H9 (cell line): ENCODE results near the gene NUDT14. TPM values are rescaled to one million over a fixed set of nuclear protein-coding genes. Genes with fewer than 3 reads are reported as not detected.

Source experiments
- DNase-seq: peaks from one replicate; pipeline ENCODE4 v3.0.0-alpha.2; 2017
- H2AFZ ChIP-seq: one replicate; pipeline ENCODE4 v1.6.1; 2013; ENCODE audit warnings: mild to moderate bottlenecking, low read length, control low read depth, moderate library complexity
- H2AK5ac ChIP-seq: 2 replicates; pipeline ENCODE4 v1.6.1; 2013; ENCODE audit warnings: low read length, control low read depth, mixed read lengths; ENCODE audit not compliant: insufficient read length
- H2BK120ac ChIP-seq: one replicate; pipeline ENCODE4 v1.6.1; 2013; ENCODE audit warnings: low read depth, mild to moderate bottlenecking, low read length, control low read depth, inconsistent platforms; ENCODE audit not compliant: poor library complexity, severe bottlenecking
- H2BK12ac ChIP-seq: 2 replicates; pipeline ENCODE4 v1.6.1; 2013; ENCODE audit warnings: low read length, control low read depth, mixed read lengths, low read depth; ENCODE audit not compliant: insufficient read length
- H2BK15ac ChIP-seq: 2 replicates; pipeline ENCODE4 v1.6.1; 2013; ENCODE audit warnings: low read depth, low read length, control low read depth
- H2BK20ac ChIP-seq: one replicate; pipeline ENCODE4 v1.6.1; 2013; ENCODE audit warnings: low read depth, mild to moderate bottlenecking, low read length, control low read depth, inconsistent platforms; ENCODE audit not compliant: poor library complexity, severe bottlenecking
- H2BK5ac ChIP-seq: 2 replicates; pipeline ENCODE4 v1.6.1; 2013; ENCODE audit warnings: low read length, control low read depth, mixed read lengths; ENCODE audit not compliant: insufficient read length
- H3K14ac ChIP-seq: 2 replicates; pipeline ENCODE4 v1.6.1; 2013; ENCODE audit warnings: low read length, control low read depth; ENCODE audit not compliant: insufficient read depth
- H3K18ac ChIP-seq: 2 replicates; pipeline ENCODE4 v1.6.1; 2013; ENCODE audit warnings: low read depth, mild to moderate bottlenecking, mixed read lengths, low read length, control low read depth; ENCODE audit not compliant: insufficient read length
- H3K23ac ChIP-seq: 2 replicates; pipeline ENCODE4 v1.6.1; 2013; ENCODE audit warnings: low read length, control low read depth, mixed read lengths, low read depth; ENCODE audit not compliant: insufficient read length
- H3K23me2 ChIP-seq: 2 replicates; pipeline ENCODE4 v1.6.1; 2013; ENCODE audit warnings: low read depth, mild to moderate bottlenecking, mixed read lengths, low read length, control low read depth; ENCODE audit not compliant: insufficient read length, poor library complexity, severe bottlenecking
- H3K27ac ChIP-seq: 2 replicates; pipeline ENCODE4 v1.5.1; 2013; ENCODE audit warnings: low read length, control low read depth, mixed read lengths, low read depth; ENCODE audit not compliant: insufficient read length
- H3K27me3 ChIP-seq: 2 replicates; pipeline ENCODE4 v1.6.1; 2013; ENCODE audit warnings: low read length, control low read depth, inconsistent platforms; ENCODE audit not compliant: insufficient read depth
- H3K4ac ChIP-seq: 2 replicates; pipeline ENCODE4 v1.6.1; 2013; ENCODE audit warnings: low read depth, mild to moderate bottlenecking, control low read depth, inconsistent platforms, low read length, moderate library complexity
- H3K4me1 ChIP-seq: 2 replicates; pipeline ENCODE4 v1.6.1; 2013; ENCODE audit warnings: low read length, control low read depth, inconsistent platforms; ENCODE audit not compliant: insufficient read depth
- H3K4me2 ChIP-seq: 2 replicates; pipeline ENCODE4 v1.6.1; 2013; ENCODE audit warnings: low read length, control low read depth, mixed read lengths; ENCODE audit not compliant: insufficient read length, insufficient read depth
- H3K56ac ChIP-seq: 2 replicates; pipeline ENCODE4 v1.6.1; 2013; ENCODE audit warnings: low read depth, mild to moderate bottlenecking, mixed read lengths, low read length, control low read depth; ENCODE audit not compliant: insufficient read length
- H3K79me1 ChIP-seq: 2 replicates; pipeline ENCODE4 v1.6.1; 2013; ENCODE audit warnings: low read depth, mild to moderate bottlenecking, moderate library complexity, low read length, control low read depth, inconsistent platforms; ENCODE audit not compliant: insufficient read depth, poor library complexity, severe bottlenecking
- H3K79me2 ChIP-seq: 2 replicates; pipeline ENCODE4 v1.6.1; 2013; ENCODE audit warnings: low read length, control low read depth, inconsistent platforms; ENCODE audit not compliant: insufficient read depth
- H3K9ac ChIP-seq: 2 replicates; pipeline ENCODE4 v1.6.1; 2013; ENCODE audit warnings: low read length, control low read depth, mixed read lengths; ENCODE audit not compliant: insufficient read length; ENCODE audit errors: extremely low read depth
- H3K9me3 ChIP-seq: one replicate; pipeline ENCODE4 v1.6.1; 2013; ENCODE audit warnings: low read depth, low read length, inconsistent platforms; ENCODE audit not compliant: control insufficient read depth
- H3T11ph ChIP-seq: one replicate; pipeline ENCODE4 v1.6.1; 2013; ENCODE audit warnings: mild to moderate bottlenecking, low read length, control low read depth, inconsistent platforms
- H4K20me1 ChIP-seq: one replicate; pipeline ENCODE4 v1.6.1; 2013; ENCODE audit not compliant: control insufficient read depth, insufficient read length, insufficient read depth
- H4K5ac ChIP-seq: 2 replicates; pipeline ENCODE4 v1.6.1; 2013; ENCODE audit warnings: low read depth, mild to moderate bottlenecking, mixed read lengths, low read length, control low read depth; ENCODE audit not compliant: insufficient read length
- H4K8ac ChIP-seq: replicated peaks from 2 replicates; pipeline ENCODE4 v1.6.1; 2013; ENCODE audit warnings: low read length, control low read depth, mixed read lengths, low read depth; ENCODE audit not compliant: insufficient read length
- H4K91ac ChIP-seq: 2 replicates; pipeline ENCODE4 v1.6.1; 2013; ENCODE audit warnings: low read depth, mild to moderate bottlenecking, moderate library complexity, mixed read lengths, low read length, control low read depth; ENCODE audit not compliant: insufficient read length
- H3K27ac Mint-ChIP-seq, 3 experiments: 2 replicates in 2 of 3; 3 replicates in 1 of 3; pipeline ENCODE4 v1.8.0; 2020 to 2021; ENCODE audit warnings: mixed read lengths in 3 of 3, mild to moderate bottlenecking in 1 of 3, moderate library complexity in 1 of 3
- H3K27me3 Mint-ChIP-seq: 2 replicates; pipeline ENCODE4 v1.8.0; 2021; ENCODE audit warnings: low read depth, mild to moderate bottlenecking, moderate library complexity, mixed read lengths
- H3K36me3 Mint-ChIP-seq, 3 experiments: 2 replicates in 2 of 3; 3 replicates in 1 of 3; pipeline ENCODE4 v1.8.0; 2020 to 2021; ENCODE audit warnings: low read depth in 3 of 3, mixed read lengths in 3 of 3; ENCODE audit not compliant: insufficient read depth in 1 of 3
- H3K4me1 Mint-ChIP-seq, 2 experiments: 2 replicates each; pipeline ENCODE4 v1.8.0; 2020; ENCODE audit warnings: mixed read lengths in 2 of 2
- H3K4me3 Mint-ChIP-seq, 2 experiments: 2 replicates in 1 of 2; 3 replicates in 1 of 2; pipeline ENCODE4 v1.8.0; 2020 to 2021; ENCODE audit warnings: mild to moderate bottlenecking in 2 of 2, mixed read lengths in 2 of 2, moderate library complexity in 1 of 2
- H3K9me3 Mint-ChIP-seq, 2 experiments: 2 replicates in 1 of 2; 3 replicates in 1 of 2; pipeline ENCODE4 v1.8.0; 2020; ENCODE audit warnings: mild to moderate bottlenecking in 2 of 2, mixed read lengths in 2 of 2, moderate library complexity in 1 of 2
- WGBS: extraction: QIAGEN DNeasy Blood & Tissue Kit; methylation state at CpG from one replicate; pipeline ENCODE4 v1.1.7; 2013; ENCODE audit warnings: missing lambda C conversion rate, low lambda C conversion rate, mixed read lengths; ENCODE audit not compliant: insufficient read length; ENCODE audit errors: extremely low coverage; 5-methylcytosine and 5-hydroxymethylcytosine counted together
- total RNA-seq: library from RNA; stranded (reverse); gene quantifications from 2 replicates; pipeline ENCODE4 v1.2.1, GENCODE V29; 2021
- TF ChIP-seq, protein P1 (sequence below): fragments of 200-600 bp; sonication (generic); conservative IDR thresholded peaks from 3 replicates; pipeline ENCODE4 v1.8.0; 2021; ENCODE audit warnings: antibody characterized with exemption, mild to moderate bottlenecking

The NUDT14 gene
- total RNA-seq, 1 experiment from 2014 or later: 41.1 TPM

DNA sequence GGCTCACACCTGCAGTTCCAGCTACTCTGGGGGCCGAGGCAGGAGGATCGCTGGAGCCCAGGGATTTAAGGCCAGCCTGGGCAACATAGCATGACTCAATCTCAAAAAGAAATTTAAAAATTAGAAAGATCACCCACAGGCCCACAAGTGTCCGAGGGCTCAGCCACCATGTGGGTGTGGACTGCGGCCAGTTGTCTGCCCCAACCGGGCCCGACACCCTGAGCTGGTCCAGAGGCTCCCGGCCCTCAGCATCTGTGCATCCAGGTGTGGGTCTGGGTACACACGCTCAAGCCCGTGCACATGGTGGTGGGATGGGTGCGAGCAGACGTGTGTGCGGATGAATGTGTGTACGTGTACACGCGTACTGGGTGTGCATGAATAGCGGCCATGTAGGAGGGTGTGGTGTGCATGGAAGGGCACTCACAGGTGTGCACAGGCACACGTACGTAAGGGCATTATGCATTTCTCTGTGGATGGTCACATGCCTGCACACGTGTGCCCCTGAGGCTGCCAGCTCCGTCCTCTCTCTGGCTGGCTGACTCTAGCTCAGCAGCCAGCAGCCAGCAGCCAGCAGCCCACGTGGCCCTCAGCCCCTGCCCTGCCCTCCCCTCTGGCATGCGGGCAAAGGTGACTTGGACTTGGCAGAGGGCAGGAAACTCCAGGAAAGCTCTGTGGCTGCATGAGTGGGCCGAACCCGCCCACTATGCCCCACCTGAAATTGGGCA is 23.3 kb upstream of the NUDT14 start:
- Histone ChIP-seq H2BK5ac (no peak overlapping the region), H2BK12ac (no peak overlapping the region), H3K4me2 (no peak overlapping the region), H2AFZ (no peak overlapping the region), H3K14ac (no peak overlapping the region), H4K8ac (no peak overlapping the region), H3K23ac (no peak overlapping the region), H3K9me3 (no peaks in the 10 kb centered on the region), H3K56ac (no peak overlapping the region), H4K5ac (no peak overlapping the region), H4K20me1 (no peaks in the 10 kb centered on the region), H3K9ac (no peak overlapping the region), H2BK20ac (no peak overlapping the region), H2AK5ac (no peak overlapping the region), H3K79me1 (no peaks in the 10 kb centered on the region), H3K79me2 (no peaks in the 10 kb centered on the region), H3T11ph (no peak overlapping the region), H3K4ac (no peak overlapping the region), H3K4me1 (no peaks in the 10 kb centered on the region), H3K27ac (no peak overlapping the region), H2BK15ac (no peak overlapping the region), H2BK120ac (no peak overlapping the region), H3K23me2 (no peaks in the 10 kb centered on the region), H3K27me3 (no peaks in the 10 kb centered on the region), H4K91ac (no peak overlapping the region), H3K18ac (no peak overlapping the region)
- Mint-ChIP-seq H3K27ac (peak overlapping the region in 1 of 3 experiments; percentile 48; a peak in 1 of 7 replicates), H3K4me1 (peaks cover 0 to 3% of the 10 kb centered on the region in 2 experiments; a peak in 3 of 4 replicates), H3K36me3 (no peaks in the 10 kb centered on the region), H3K27me3 (peaks cover 9% of the 10 kb centered on the region), H3K9me3 (no peaks in the 10 kb centered on the region), H3K4me3 (no peak overlapping the region)
- TF ChIP-seq, protein P1, sequence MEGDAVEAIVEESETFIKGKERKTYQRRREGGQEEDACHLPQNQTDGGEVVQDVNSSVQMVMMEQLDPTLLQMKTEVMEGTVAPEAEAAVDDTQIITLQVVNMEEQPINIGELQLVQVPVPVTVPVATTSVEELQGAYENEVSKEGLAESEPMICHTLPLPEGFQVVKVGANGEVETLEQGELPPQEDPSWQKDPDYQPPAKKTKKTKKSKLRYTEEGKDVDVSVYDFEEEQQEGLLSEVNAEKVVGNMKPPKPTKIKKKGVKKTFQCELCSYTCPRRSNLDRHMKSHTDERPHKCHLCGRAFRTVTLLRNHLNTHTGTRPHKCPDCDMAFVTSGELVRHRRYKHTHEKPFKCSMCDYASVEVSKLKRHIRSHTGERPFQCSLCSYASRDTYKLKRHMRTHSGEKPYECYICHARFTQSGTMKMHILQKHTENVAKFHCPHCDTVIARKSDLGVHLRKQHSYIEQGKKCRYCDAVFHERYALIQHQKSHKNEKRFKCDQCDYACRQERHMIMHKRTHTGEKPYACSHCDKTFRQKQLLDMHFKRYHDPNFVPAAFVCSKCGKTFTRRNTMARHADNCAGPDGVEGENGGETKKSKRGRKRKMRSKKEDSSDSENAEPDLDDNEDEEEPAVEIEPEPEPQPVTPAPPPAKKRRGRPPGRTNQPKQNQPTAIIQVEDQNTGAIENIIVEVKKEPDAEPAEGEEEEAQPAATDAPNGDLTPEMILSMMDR: no peak
- no peak for DNase-seq
- WGBS: no CpG with 5 or more reads among the region's 24 CpGs
